ENCODE data around the gene TMEM9. TPM values are rescaled to one million over a fixed set of nuclear protein-coding genes. Genes with fewer than 3 reads are reported as not detected.

TMEM9 gene
- total RNA-seq, 1 experiment from 2014 or later, result 69.7 TPM

- Histone ChIP-seq H3K9me3 (ENCODE audit: low read depth, low read length, poor library complexity, severe bottlenecking) (no peaks in the 10 kb centered on the region), H3K36me3 (ENCODE audit: insufficient read depth, low read length, poor library complexity, severe bottlenecking) (no peaks in the 10 kb centered on the region), H3K27me3 (replicated peaks; ENCODE audit: insufficient read depth, low read depth, low read length, poor library complexity) (no peaks in the 10 kb centered on the region), H3K4me1 (ENCODE audit: insufficient read depth, low read length, poor library complexity, severe bottlenecking) (peaks cover 6% of the 10 kb centered on the region), H3K27ac (ENCODE audit: low read depth, low read length, poor library complexity, severe bottlenecking) (no peak overlapping the region), H3K4me3 (ENCODE audit: low read depth, low read length, poor library complexity, severe bottlenecking) (no peak overlapping the region)
- no TSS peak for BruUV-seq (replicated peaks)
- intact Hi-C loops (cut with micrococcal nuclease; ENCODE audit: unreplicated experiment), result no loop called here
- no peak for TF ChIP-seq EZH2 (IDR thresholded peaks at IDR 0.05; ENCODE audit: borderline replicate concordance, low read depth, low read length, poor library complexity, severe bottlenecking)
- TF ChIP-seq CTCF (conservative IDR thresholded peaks at IDR 0.05; ENCODE audit: low read depth, low read length), result no peak
- CTCF ChIA-PET, result no interaction called here
- POLR2A ChIA-PET (ENCODE audit: low non-redundant PET), result no interaction called here
- no peak for DNase-seq (ENCODE audit: low spot score)
Measured at GRCh38 chr1:201190005-201190404, 35.7 kb upstream of the TMEM9 start.

GRCh38 chr1:201189085-201189484 is 34.8 kb upstream of the TMEM9 start:
- no peak for TF ChIP-seq EZH2 (IDR thresholded peaks at IDR 0.05; ENCODE audit: borderline replicate concordance, low read depth, low read length, poor library complexity, severe bottlenecking)
- TF ChIP-seq CTCF (conservative IDR thresholded peaks at IDR 0.05; ENCODE audit: low read depth, low read length), result no peak
- Histone ChIP-seq H3K9me3 (ENCODE audit: low read depth, low read length, poor library complexity, severe bottlenecking) (no peaks in the 10 kb centered on the region), H3K27me3 (replicated peaks; ENCODE audit: insufficient read depth, low read depth, low read length, poor library complexity) (no peaks in the 10 kb centered on the region), H3K4me1 (ENCODE audit: insufficient read depth, low read length, poor library complexity, severe bottlenecking) (peaks cover 12% of the 10 kb centered on the region), H3K36me3 (ENCODE audit: insufficient read depth, low read length, poor library complexity, severe bottlenecking) (no peaks in the 10 kb centered on the region), H3K27ac (ENCODE audit: low read depth, low read length, poor library complexity, severe bottlenecking) (no peak overlapping the region), H3K4me3 (ENCODE audit: low read depth, low read length, poor library complexity, severe bottlenecking) (no peak overlapping the region)
- ChIA-PET CTCF (no interaction called here), POLR2A (ENCODE audit: low non-redundant PET) (interaction anchor here (0.7 kb wide), 1 partner anchor 11 kb away, joined by 3 read pairs; no protein-coding TSS in a partner anchor)
- no TSS peak for BruUV-seq (replicated peaks)
- DNase-seq (ENCODE audit: low spot score), result no peak
- intact Hi-C loops (cut with micrococcal nuclease; ENCODE audit: unreplicated experiment), result no loop called here

GRCh38 chr1:201186192-201186591 is 31.9 kb upstream of the TMEM9 start:
- intact Hi-C loops (cut with micrococcal nuclease; ENCODE audit: unreplicated experiment), result no loop called here
- TF ChIP-seq CTCF (conservative IDR thresholded peaks at IDR 0.05; ENCODE audit: low read depth, low read length) (no peak), EZH2 (IDR thresholded peaks at IDR 0.05; ENCODE audit: borderline replicate concordance, low read depth, low read length, poor library complexity, severe bottlenecking) (no peak)
- ChIA-PET CTCF (no interaction called here), POLR2A (ENCODE audit: low non-redundant PET) (no interaction called here)
- H3K4me1 ChIP-seq (ENCODE audit: insufficient read depth, low read length, poor library complexity, severe bottlenecking), result peaks cover 7% of the 10 kb centered on the region
- no peak overlapping the region for H3K4me3 ChIP-seq (ENCODE audit: low read depth, low read length, poor library complexity, severe bottlenecking)
- H3K9me3 ChIP-seq (ENCODE audit: low read depth, low read length, poor library complexity, severe bottlenecking), result no peaks in the 10 kb centered on the region
- DNase-seq (ENCODE audit: low spot score), result no peak
- H3K36me3 ChIP-seq (ENCODE audit: insufficient read depth, low read length, poor library complexity, severe bottlenecking), result no peaks in the 10 kb centered on the region
- H3K27ac ChIP-seq (ENCODE audit: low read depth, low read length, poor library complexity, severe bottlenecking), result no peak overlapping the region
- H3K27me3 ChIP-seq (replicated peaks; ENCODE audit: insufficient read depth, low read depth, low read length, poor library complexity), result no peaks in the 10 kb centered on the region
- no TSS peak for BruUV-seq (replicated peaks)

Data from A673 (cell line).